ENCODE results near the gene KCNMA1.
"Not testable (repeated sequence)": the region's sequence is repeated elsewhere in the genome, so short reads cannot be mapped to it uniquely, and the experiment has no call there.

DNA sequence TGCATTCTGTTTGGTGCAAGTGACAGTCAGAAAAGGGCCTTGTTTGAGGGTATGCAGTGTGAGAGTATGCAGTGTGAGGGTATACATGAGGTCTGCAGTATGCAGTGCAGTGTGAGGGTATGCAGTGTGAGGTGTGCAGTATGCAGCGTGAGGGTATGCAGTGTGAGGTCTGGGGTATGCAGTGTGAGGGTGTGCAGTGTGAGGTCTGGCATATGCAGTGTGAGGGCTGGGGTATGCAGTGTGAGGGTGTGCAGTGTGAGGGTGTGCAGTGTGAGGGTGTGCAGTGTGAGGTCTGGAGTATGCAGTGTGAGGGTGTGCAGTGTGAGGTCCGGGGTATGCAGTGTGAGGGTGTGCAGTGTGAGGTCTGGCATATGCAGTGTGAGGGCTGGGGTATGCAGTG is 117.8 kb downstream of the KCNMA1 start:
- TF ChIP-seq ZFX (IDR thresholded peaks at IDR 0.05; ENCODE audit: borderline replicate concordance): not testable (repeated sequence)
- TF ChIP-seq, protein P1, sequence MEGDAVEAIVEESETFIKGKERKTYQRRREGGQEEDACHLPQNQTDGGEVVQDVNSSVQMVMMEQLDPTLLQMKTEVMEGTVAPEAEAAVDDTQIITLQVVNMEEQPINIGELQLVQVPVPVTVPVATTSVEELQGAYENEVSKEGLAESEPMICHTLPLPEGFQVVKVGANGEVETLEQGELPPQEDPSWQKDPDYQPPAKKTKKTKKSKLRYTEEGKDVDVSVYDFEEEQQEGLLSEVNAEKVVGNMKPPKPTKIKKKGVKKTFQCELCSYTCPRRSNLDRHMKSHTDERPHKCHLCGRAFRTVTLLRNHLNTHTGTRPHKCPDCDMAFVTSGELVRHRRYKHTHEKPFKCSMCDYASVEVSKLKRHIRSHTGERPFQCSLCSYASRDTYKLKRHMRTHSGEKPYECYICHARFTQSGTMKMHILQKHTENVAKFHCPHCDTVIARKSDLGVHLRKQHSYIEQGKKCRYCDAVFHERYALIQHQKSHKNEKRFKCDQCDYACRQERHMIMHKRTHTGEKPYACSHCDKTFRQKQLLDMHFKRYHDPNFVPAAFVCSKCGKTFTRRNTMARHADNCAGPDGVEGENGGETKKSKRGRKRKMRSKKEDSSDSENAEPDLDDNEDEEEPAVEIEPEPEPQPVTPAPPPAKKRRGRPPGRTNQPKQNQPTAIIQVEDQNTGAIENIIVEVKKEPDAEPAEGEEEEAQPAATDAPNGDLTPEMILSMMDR (IDR thresholded peaks at IDR 0.05): not testable (repeated sequence)

Measured in 22Rv1 (cell line).